B cell (primary cell): ENCODE results near the gene ADAMTSL4. TPM values are rescaled to one million over a fixed set of nuclear protein-coding genes. Genes with fewer than 3 reads are reported as not detected.

Source experiments
- ATAC-seq: fragments of 200-7000 bp; cut with Tn5 transposase; one replicate; pipeline ENCODE4 v1.10.0; 2021; ENCODE audit warnings: low read depth, mild to moderate bottlenecking, moderate number of reproducible peaks, moderate library complexity
- CTCF ChIA-PET: fragments of 350-600 bp; sonication (Branson Sonifier 250); formaldehyde crosslinking; loops from one replicate; lab custom pipeline; 2021; ENCODE audit warnings: antibody characterized with exemption, inconsistent platforms; lab: Charles Lee
- POLR2A ChIA-PET: fragments of 350-600 bp; sonication (Branson Sonifier 250); formaldehyde crosslinking; loops from one replicate; lab custom pipeline; 2021; ENCODE audit warnings: antibody characterized with exemption; lab: Charles Lee
- DNase-seq: peaks from one replicate; pipeline ENCODE4 v3.0.0; 2013
- H2AFZ ChIP-seq: 2 replicates; pipeline ENCODE4 v1.6.1; 2012; ENCODE audit warnings: mild to moderate bottlenecking, low read depth, low read length; ENCODE audit not compliant: insufficient read depth, poor library complexity, severe bottlenecking
- H3K27ac ChIP-seq, 2 donors: 1 replicate in 1 of 2; 2 replicates in 1 of 2; pipeline ENCODE4 v1.5.1; 2012 to 2013; ENCODE audit warnings: low read length in 2 of 2, mild to moderate bottlenecking in 2 of 2, moderate library complexity in 1 of 2
- H3K27me3 ChIP-seq, 4 experiments: fragments of 200-600 bp in 1 of 4; sonication (generic) in 1 of 4; replicated peaks in 1 of 4; 1 replicate in 2 of 4; 2 replicates in 2 of 4; pipeline versions ENCODE4 v1.6.1 to v1.7.0; 2013 to 2016; ENCODE audit warnings: low read length in 3 of 4, mild to moderate bottlenecking in 2 of 4, mixed read lengths in 1 of 4, moderate library complexity in 1 of 4; ENCODE audit not compliant: insufficient read depth in 4 of 4, control insufficient read depth in 3 of 4; ENCODE audit errors: control extremely low read depth in 1 of 4
- H3K36me3 ChIP-seq, 2 experiments: replicated peaks in 1 of 2; 1 replicate in 1 of 2; 2 replicates in 1 of 2; pipeline versions ENCODE4 v1.6.1 to v1.7.1; 2013; ENCODE audit warnings: low read length in 1 of 2; ENCODE audit not compliant: insufficient read depth in 2 of 2, control insufficient read depth in 1 of 2; ENCODE audit errors: control extremely low read depth in 1 of 2, extremely low read depth in 1 of 2
- H3K4me1 ChIP-seq, 2 donors: fragments of 200-600 bp in 1 of 2; sonication (generic) in 1 of 2; 1 replicate in 1 of 2; 2 replicates in 1 of 2; pipeline versions ENCODE4 v1.5.1 to v1.6.1; 2013 to 2017; ENCODE audit warnings: low read length in 2 of 2; ENCODE audit not compliant: control insufficient read depth in 2 of 2, insufficient read depth in 2 of 2
- H3K4me2 ChIP-seq: replicated peaks from 2 replicates; pipeline ENCODE3; 2012; ENCODE audit warnings: mild to moderate bottlenecking, low read depth, low read length; ENCODE audit not compliant: poor library complexity, severe bottlenecking
- H3K4me3 ChIP-seq, 5 experiments: fragments of 200-600 bp in 1 of 5; sonication (generic) in 1 of 5; 1 replicate in 3 of 5; 2 replicates in 2 of 5; pipeline versions ENCODE4 v1.5.1 to v1.7.0; 2011 to 2016; ENCODE audit warnings: low read length in 4 of 5, mild to moderate bottlenecking in 4 of 5, low read depth in 2 of 5, control low read depth in 1 of 5, moderate library complexity in 1 of 5; ENCODE audit not compliant: insufficient read depth in 1 of 5; ENCODE audit errors: control extremely low read depth in 1 of 5, extremely low read depth in 1 of 5
- H3K79me2 ChIP-seq: fragments of 200-600 bp; sonication (generic); one replicate; pipeline ENCODE4 v1.6.0; 2016; ENCODE audit warnings: low read length; ENCODE audit not compliant: control insufficient read depth, insufficient read depth
- H3K9ac ChIP-seq: fragments of 200-600 bp; sonication (generic); 2 replicates; pipeline ENCODE4 v1.6.1; 2017; ENCODE audit warnings: mild to moderate bottlenecking, low read length, moderate library complexity
- H3K9me3 ChIP-seq, 3 donors: one replicate each; pipeline versions ENCODE4 v1.6.1 to v1.7.1; 2013; ENCODE audit warnings: low read length in 2 of 3; ENCODE audit not compliant: control insufficient read depth in 2 of 3, insufficient read depth in 1 of 3; ENCODE audit errors: control extremely low read depth in 1 of 3
- H4K20me1 ChIP-seq: 2 replicates; pipeline ENCODE4 v1.6.0; 2012; ENCODE audit warnings: mild to moderate bottlenecking, low read length; ENCODE audit not compliant: insufficient read depth, control insufficient read depth, poor library complexity, severe bottlenecking
- H3K27ac Mint-ChIP-seq: one replicate; pipeline ENCODE4 v1.8.0; 2021; ENCODE audit warnings: mixed read lengths
- H3K27me3 Mint-ChIP-seq: one replicate; pipeline ENCODE4 v1.8.0; 2021; ENCODE audit warnings: mixed read lengths
- H3K4me1 Mint-ChIP-seq: one replicate; pipeline ENCODE4 v1.8.0; 2021; ENCODE audit warnings: mixed read lengths
- H3K4me3 Mint-ChIP-seq: one replicate; pipeline ENCODE4 v1.8.0; 2021; ENCODE audit warnings: mixed read lengths
- H3K9me3 Mint-ChIP-seq: one replicate; pipeline ENCODE4 v1.8.0; 2022; ENCODE audit warnings: mixed read lengths; ENCODE audit not compliant: insufficient read depth
- EZH2 ChIP-seq: IDR thresholded peaks from 2 replicates; pipeline ENCODE4 v1.6.1; 2012; ENCODE audit warnings: borderline replicate concordance, low read depth, mild to moderate bottlenecking, moderate library complexity, low read length; ENCODE audit not compliant: insufficient read depth, poor library complexity, severe bottlenecking
- WGBS: methylation state at CpG from one replicate; pipeline ENCODE4 v1.1.5; 2013; ENCODE audit warnings: missing lambda C conversion rate; ENCODE audit not compliant: insufficient coverage; 5-methylcytosine and 5-hydroxymethylcytosine counted together
- intact Hi-C: fragments of 100-400 bp; cut with micrococcal nuclease; formaldehyde crosslinking; loops from one replicate; pipeline ENCODE4 v1.10.0; 2022
- polyA plus RNA-seq: library from polyadenylated mRNA; depleted of rRNA; stranded (reverse); fragments of >200 nt; gene quantifications from 2 replicates; pipeline ENCODE4 v1.2.3, GENCODE V29; 2012
- total RNA-seq, 2 donors: library from RNA; stranded (reverse); fragments of 120-200 nt in 1 of 2; gene quantifications; 1 replicate in 1 of 2; 2 replicates in 1 of 2; pipeline versions ENCODE4 v1.2.3 to v1.2.4, GENCODE V29; 2013 to 2022
- TF ChIP-seq, protein P1 (sequence below): fragments of 200-600 bp; IDR thresholded peaks from one replicate; pipeline ENCODE4 v1.8.0; 2022; ENCODE audit warnings: antibody characterized with exemption, mild to moderate bottlenecking

Gene ADAMTSL4
- total and polyA plus RNA-seq, 2 donors (not counting 1 experiment from before 2014, with no cell fraction given), result 0.70 TPM; not detected in 1

DNA sequence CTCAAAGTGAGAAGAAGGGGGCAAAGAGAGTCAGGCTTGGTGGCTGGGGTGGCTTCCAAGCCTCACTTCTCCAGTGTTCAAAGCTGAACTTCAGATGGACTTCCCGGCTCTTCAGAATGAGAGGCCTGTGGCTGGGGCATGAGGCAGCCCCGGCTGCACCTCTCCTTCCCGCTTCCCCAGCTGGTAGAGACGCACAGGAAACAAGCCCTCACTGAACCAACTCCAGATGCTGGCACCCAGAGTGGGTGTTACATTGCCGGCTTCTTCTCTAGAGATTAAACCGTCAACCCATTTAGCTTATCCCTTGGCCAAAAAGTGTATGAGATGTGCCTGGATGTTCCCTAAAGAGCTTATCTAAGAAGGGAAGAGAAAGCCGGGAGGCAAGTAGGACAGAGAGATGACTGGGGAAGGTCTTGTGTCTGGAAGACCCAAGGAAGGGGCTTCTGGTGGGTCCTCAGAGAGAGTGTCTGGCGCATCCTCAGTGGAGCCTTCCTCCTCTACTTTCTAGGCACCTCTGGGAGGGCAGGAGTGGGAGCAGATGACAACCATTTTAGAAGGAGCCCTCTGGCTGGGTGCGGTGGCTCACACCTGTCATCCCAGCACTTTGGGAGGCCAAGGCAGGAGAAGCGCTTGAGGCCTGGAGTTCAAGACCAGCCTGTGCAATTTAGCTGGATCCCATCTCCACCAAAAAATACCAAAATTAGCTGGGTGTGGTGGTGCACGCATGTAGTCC, 2.0 kb downstream of the ADAMTSL4 start:
- Histone ChIP-seq H2AFZ (peak overlapping the region; percentile 35), H4K20me1 (no peaks in the 10 kb centered on the region), H3K27me3 (peaks cover 0 to 38% (median 7%) of the 10 kb centered on the region in 4 experiments), H3K79me2 (no peaks in the 10 kb centered on the region), H3K4me2 (no peak overlapping the region), H3K4me3 (no peak overlapping the region), H3K9me3 (no peaks in the 10 kb centered on the region), H3K4me1 (peaks cover 18 to 28% of the 10 kb centered on the region in 2 donors), H3K27ac (no peak overlapping the region), H3K36me3 (no peaks in the 10 kb centered on the region), H3K9ac (no peak overlapping the region)
- DNase-seq, result peak; percentile 29
- ATAC-seq, result no peak
- ChIA-PET POLR2A (interaction anchor here (0.6 to 0.8 kb wide), 4 partner anchors 10 to 908 kb away, joined by 3 to 5 read pairs (median 4); partner anchors contain the start of gene POGZ), CTCF (interaction anchor here (0.7 to 2.5 kb wide), 2 partner anchors 9 to 69 kb away, joined by 3 to 11 read pairs; no protein-coding TSS in a partner anchor)
- Mint-ChIP-seq H3K27me3 (peaks cover 12% of the 10 kb centered on the region), H3K9me3 (no peaks in the 10 kb centered on the region), H3K4me1 (peaks cover 28% of the 10 kb centered on the region), H3K4me3 (peak overlapping the region; percentile 19), H3K27ac (no peak overlapping the region)
- 14% methylated on average over 4 of the region's 11 CpGs for WGBS
- TF ChIP-seq, protein P1, sequence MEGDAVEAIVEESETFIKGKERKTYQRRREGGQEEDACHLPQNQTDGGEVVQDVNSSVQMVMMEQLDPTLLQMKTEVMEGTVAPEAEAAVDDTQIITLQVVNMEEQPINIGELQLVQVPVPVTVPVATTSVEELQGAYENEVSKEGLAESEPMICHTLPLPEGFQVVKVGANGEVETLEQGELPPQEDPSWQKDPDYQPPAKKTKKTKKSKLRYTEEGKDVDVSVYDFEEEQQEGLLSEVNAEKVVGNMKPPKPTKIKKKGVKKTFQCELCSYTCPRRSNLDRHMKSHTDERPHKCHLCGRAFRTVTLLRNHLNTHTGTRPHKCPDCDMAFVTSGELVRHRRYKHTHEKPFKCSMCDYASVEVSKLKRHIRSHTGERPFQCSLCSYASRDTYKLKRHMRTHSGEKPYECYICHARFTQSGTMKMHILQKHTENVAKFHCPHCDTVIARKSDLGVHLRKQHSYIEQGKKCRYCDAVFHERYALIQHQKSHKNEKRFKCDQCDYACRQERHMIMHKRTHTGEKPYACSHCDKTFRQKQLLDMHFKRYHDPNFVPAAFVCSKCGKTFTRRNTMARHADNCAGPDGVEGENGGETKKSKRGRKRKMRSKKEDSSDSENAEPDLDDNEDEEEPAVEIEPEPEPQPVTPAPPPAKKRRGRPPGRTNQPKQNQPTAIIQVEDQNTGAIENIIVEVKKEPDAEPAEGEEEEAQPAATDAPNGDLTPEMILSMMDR, result no peak
- TF ChIP-seq EZH2, result no peak
- intact Hi-C loops, result no loop called here

DNA sequence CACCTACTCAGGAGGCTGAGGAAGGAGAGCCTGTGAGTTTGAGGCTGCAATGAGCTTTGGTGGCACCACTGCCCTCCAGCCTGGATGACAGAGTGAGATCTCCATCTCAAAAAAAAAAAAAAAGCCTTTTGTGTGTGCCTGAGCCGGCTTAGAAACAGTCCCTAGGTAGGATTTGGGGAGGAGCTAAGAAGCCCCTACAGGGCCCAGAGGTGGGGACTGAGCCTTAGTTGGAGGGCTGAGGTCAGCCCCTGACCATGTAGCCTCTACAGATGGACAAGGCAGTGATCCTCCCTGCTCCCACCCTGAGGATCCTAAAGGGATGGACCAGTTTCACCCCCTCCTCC, 2.5 kb downstream of the ADAMTSL4 start:
- TF ChIP-seq, protein P1, result no peak
- TF ChIP-seq EZH2, result no peak

More for the DNA sequence above, 2.5 kb downstream of the ADAMTSL4 start:
- H3K9me3 ChIP-seq, result no peaks in the 10 kb centered on the region
- H3K27me3 ChIP-seq, result peaks cover 0 to 36% (median 7%) of the 10 kb centered on the region in 4 experiments
- H3K36me3 ChIP-seq, result no peaks in the 10 kb centered on the region
- no peaks in the 10 kb centered on the region for H4K20me1 ChIP-seq
- H3K79me2 ChIP-seq, result no peaks in the 10 kb centered on the region
- peaks cover 8% of the 10 kb centered on the region for H3K27me3 Mint-ChIP-seq
- H3K4me3 ChIP-seq, result no peak overlapping the region
- ChIA-PET POLR2A (interaction anchor here (0.6 to 0.8 kb wide), 4 partner anchors 9 to 908 kb away, joined by 3 to 5 read pairs (median 4); partner anchors contain the start of gene POGZ), CTCF (interaction anchor here (0.7 to 2.5 kb wide), 3 partner anchors 9 to 224 kb away, joined by 3 to 11 read pairs (median 3); no protein-coding TSS in a partner anchor)
- H3K4me1 ChIP-seq, result peaks cover 18 to 28% of the 10 kb centered on the region in 2 donors
- no peaks in the 10 kb centered on the region for H3K9me3 Mint-ChIP-seq
- intact Hi-C loops, result no loop called here
- no peak overlapping the region for H3K27ac Mint-ChIP-seq
- H3K4me3 Mint-ChIP-seq, result peak overlapping the region; percentile 34
- DNase-seq (no peak), ATAC-seq (no peak)
- WGBS, result 17% methylated on average over 1 of the region's 1 CpG
- peaks cover 28% of the 10 kb centered on the region for H3K4me1 Mint-ChIP-seq
- H2AFZ ChIP-seq, result no peak overlapping the region
- H3K9ac ChIP-seq, result no peak overlapping the region
- H3K27ac ChIP-seq, result no peak overlapping the region
- H3K4me2 ChIP-seq, result peak overlapping the region; percentile 54
